GM19372 (cell line): ENCODE data around the gene FBN1.

Experiments used
- ATAC-seq: cut with Tn5 transposase; IDR thresholded peaks from one replicate; pipeline ENCODE4 v1.9.1; 2021; ENCODE audit warnings: mild to moderate bottlenecking, low read depth, moderate library complexity; ENCODE audit not compliant: unreplicated experiment

The FBN1 gene

DNA sequence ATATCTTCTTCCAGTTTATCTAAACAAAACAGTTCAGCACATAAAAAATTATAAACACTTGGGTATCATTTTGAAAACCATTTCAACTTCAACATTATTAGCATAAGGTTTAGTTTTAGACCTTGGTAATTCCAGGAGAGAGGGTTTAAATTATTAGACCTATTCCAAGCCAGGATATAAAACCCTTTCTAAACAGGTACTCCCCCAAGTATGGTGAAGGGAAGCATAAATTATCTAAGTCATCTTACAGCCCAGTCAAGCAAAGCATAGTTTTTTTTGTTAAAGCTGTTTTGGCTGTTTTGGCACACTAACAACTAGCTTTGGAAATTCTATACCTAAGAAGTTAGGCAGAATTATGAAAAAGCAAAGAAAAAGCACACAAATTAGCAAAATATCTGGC is 87.3 kb downstream of the FBN1 start:
- no peak for ATAC-seq

- ATAC-seq, result no peak
Measured at GRCh38 chr15:48557335-48557734, 88.2 kb downstream of the FBN1 start.

GRCh38 chr15:48556159-48556897 is 89.2 kb downstream of the FBN1 start:
- no peak for ATAC-seq

- ATAC-seq, result no peak
Measured at GRCh38 chr15:48555241-48555881, 90.1 kb downstream of the FBN1 start.

DNA sequence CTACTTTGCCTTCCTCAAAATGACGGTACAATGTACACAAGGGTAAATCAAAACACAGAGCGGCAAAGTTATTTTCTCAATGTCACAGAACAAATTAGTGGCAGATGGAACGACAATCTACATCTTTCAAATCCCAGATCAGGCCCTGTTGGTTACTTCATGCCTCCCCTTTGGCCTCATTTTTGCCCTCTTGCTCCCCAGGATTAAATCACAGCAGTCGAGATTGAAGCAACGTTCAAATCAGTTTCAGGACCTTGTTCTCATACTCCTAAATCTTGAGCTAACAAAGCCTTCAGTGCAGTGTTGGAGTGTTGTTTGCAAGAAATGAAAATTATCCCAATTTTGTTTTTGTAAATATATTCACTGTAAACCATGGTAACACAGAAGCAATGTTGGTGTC is 91.4 kb downstream of the FBN1 start:
- ATAC-seq, result no peak

GRCh38 chr15:48553559-48553958 is 92.0 kb downstream of the FBN1 start:
- ATAC-seq, result no peak

- no peak for ATAC-seq
Measured at GRCh38 chr15:48550822-48551525, 94.5 kb downstream of the FBN1 start.

DNA sequence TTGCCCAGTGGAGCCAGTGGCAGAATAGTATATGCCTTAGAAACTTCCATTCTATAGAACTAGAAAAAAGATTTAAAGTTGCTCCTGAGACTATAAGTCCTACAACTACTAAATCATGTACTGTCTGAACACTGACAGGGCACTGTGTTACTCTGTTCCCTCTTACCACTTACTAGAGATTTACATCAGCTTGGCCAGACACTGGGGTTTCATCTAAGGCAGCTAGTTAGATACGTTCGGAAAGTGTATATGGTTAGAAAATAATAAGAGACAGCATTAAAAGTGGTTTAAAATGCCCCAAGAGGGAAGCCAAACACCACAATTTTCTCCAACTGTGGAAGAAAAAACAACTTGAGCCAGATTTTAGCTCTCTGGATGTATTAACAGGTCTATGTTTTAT is 97.1 kb downstream of the FBN1 start:
- ATAC-seq, result no peak

DNA sequence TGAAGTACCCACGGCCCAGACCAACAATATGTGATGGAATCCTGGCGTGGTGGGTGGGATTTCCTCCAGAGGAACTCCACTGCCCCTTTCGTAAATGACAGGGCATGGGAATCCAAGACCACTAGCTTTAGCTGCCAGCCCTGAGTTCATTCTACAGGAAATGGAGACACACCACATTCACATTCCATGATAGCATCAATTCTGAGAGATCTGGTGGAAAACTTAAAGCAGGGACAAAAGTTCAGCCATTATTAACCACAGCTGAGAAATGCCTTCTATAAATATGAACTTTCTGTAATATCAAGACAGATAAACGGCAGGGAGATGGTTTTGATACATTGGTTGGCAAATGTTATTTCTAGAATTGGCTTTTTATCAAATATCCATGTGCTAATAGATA is 98.2 kb downstream of the FBN1 start:
- no peak for ATAC-seq

GRCh38 chr15:48546296-48546695 is 99.2 kb downstream of the FBN1 start:
- no peak for ATAC-seq

DNA sequence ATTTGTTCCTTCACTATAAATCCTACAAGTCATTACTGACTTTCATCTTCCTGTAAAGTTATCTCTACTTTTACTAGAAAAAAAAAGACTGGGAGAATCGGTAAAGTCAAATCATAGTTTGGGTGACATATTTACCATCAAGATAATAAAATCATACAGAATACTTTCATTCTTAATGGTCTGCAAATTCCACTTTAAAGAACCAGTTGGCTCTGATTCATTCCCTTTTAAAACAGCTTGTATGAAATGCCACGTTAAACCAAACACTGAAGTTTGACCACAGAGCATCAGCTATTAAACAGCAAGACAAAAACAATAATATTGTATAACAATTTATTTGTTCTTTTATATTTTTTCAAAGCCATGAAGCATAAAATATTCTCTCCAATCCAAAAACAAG is 100.7 kb downstream of the FBN1 start:
- no peak for ATAC-seq

DNA sequence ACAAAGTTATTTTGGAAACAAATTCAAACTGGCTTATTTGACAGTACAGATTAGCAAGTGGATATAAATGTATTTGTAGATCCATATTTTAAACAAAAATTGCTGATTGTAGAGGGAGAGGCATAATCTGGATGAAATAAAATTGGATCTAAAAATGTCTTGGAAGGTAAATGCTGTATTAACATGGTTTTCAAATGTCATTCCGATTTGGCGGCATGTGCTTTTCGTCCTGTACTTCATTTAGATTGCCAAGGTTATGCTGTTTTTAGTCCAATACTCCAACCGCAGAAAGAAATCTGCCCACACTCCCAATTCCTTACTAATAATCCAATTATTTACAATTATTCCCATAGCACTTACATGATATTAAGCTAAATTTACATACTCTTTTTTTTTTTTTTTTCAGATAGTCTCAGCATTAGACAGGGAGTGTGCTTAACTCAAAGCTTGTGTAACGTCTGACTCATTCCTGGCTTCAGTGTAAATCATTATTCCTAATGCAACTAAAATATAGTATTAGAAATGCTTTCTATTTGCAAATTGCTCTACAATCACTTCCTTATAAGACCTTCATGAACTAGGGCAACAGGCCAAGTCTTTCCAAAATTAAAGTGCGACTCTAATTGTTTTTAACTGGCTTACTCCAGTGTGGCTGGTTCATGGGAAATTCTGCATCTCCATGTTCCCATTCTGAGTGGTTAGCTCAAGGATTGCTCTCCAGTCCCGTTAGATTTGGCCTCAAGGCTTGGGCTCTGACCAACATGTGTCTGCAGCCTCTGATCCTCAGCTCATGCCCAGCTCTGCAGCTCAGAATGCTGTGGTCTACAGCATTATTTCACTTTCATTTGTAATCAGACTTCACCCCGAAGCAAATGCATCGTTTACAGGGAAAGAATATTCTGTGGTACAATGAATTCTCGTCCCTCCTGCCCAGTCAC is 103.9 kb downstream of the FBN1 start:
- ATAC-seq, result peak; percentile 83

- no peak for ATAC-seq
Measured at GRCh38 chr15:48540756-48541155, 104.8 kb downstream of the FBN1 start.

- ATAC-seq, result no peak
Measured at GRCh38 chr15:48538941-48539340, 106.6 kb downstream of the FBN1 start.

GRCh38 chr15:48537271-48538113 is 108.0 kb downstream of the FBN1 start:
- no peak for ATAC-seq

- no peak for ATAC-seq
Measured at GRCh38 chr15:48536681-48537091, 108.8 kb downstream of the FBN1 start.

DNA sequence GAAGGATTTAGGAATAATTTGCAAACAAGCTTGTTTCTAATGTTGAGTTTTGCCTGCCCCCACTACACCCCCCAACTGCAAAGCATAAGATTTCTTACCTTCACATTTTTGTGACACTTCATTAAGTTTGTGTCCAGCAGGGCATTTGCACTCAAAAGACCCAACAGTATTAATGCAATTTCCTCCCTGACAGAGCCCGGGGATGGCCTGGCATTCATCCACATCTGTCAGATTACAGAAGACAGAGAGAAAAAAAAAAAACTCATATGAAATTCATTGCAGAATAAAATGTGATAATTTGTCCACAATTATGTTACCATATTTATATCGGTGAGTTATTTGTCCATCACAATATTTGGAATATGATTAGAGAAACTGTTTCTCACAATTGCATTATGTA is 111.5 kb downstream of the FBN1 start:
- ATAC-seq, result no peak

GRCh38 chr15:48532946-48533345 is 112.6 kb downstream of the FBN1 start:
- ATAC-seq, result no peak

- ATAC-seq, result no peak
Measured at GRCh38 chr15:48530528-48530927, 115.0 kb downstream of the FBN1 start.

DNA sequence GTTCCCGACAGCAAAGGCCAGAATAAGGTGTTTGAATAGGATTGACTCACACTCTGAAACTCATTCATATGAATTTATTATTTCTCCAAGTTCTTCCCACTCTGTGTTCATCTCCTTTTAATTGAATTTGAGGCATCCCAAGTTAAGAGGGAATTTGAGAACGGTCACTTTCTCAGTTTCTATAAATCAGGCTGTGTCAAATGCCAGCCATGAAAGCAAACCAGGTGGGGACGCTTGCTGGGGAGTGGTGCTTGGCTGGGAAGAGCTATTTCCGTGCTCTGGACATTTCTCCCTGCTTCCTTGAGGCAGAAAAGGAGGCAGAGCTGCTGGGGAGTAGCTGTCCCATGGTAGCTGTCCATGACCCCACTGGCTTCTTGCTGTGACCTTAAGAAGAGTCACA is 116.6 kb downstream of the FBN1 start:
- ATAC-seq, result no peak
